GM18505 (cell line): ENCODE results near the gene NGEF.
A peak's percentile ranks its signal among the peaks of the same experiment; 100 is the strongest.
"Not testable (repeated sequence)": the region's sequence is repeated elsewhere in the genome, so short reads cannot be mapped to it uniquely, and the experiment has no call there.

Experiments used
- ATAC-seq: cut with Tn5 transposase; IDR thresholded peaks from one replicate; pipeline ENCODE4 v1.9.1; 2021; ENCODE audit not compliant: unreplicated experiment
- POLR2A ChIP-seq: IDR thresholded peaks from 4 replicates; pipeline ENCODE4 v1.6.1; 2011; ENCODE audit warnings: borderline replicate concordance; ENCODE audit not compliant: insufficient read depth, insufficient read length; ENCODE audit errors: extremely low read depth

NGEF gene, protein sequence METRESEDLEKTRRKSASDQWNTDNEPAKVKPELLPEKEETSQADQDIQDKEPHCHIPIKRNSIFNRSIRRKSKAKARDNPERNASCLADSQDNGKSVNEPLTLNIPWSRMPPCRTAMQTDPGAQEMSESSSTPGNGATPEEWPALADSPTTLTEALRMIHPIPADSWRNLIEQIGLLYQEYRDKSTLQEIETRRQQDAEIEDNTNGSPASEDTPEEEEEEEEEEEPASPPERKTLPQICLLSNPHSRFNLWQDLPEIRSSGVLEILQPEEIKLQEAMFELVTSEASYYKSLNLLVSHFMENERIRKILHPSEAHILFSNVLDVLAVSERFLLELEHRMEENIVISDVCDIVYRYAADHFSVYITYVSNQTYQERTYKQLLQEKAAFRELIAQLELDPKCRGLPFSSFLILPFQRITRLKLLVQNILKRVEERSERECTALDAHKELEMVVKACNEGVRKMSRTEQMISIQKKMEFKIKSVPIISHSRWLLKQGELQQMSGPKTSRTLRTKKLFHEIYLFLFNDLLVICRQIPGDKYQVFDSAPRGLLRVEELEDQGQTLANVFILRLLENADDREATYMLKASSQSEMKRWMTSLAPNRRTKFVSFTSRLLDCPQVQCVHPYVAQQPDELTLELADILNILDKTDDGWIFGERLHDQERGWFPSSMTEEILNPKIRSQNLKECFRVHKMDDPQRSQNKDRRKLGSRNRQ

DNA sequence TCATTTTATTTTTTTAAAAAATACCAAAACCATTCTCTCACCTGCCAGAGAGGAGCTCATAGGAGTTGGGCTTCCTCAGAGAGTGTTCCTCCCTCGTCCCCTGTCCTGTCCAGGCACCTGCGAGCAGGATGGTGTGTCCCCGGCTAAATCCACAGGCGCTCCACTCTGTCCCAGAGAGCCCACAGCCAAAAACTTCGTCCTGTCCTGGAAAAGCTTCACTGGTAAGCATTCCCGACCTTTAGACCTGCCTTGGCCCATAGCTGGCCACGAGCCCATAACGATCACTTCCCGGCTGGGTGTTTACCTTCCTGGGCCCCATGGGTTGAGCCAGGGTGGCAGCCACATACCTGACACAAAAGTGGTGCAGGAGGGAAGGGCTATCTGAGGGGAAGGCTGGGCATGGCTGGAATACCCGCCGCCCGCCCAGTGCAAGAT, at the start of gene NGEF:
NGEF (minus strand) TSS at position 230 of the 435 bp plus-strand sequence. CDS start 38,366 bp downstream, outside the sequence.
- ATAC-seq = no peak
- TF ChIP-seq POLR2A = no peak

DNA sequence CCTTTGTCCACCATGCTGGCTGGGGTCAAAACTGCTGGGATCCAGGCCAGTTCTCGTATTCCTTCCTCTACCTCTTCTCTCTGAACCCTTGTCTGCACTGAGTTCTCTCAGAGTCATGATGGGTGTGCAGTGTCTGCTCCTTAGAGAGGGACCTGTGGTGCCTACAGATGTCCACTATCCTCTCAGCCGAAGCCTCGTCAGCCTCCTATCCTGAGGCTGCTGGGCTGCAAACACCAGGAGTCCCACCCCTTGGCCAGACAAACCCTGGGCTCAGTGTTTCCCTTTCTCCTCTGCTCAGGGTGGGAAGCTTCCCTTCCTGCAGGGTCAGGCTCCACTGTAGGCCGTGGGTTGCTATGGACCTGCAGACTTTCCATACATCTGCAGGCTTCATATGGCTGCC, 49.4 kb upstream of the NGEF start:
- TF ChIP-seq POLR2A = no peak
- ATAC-seq = no peak

DNA sequence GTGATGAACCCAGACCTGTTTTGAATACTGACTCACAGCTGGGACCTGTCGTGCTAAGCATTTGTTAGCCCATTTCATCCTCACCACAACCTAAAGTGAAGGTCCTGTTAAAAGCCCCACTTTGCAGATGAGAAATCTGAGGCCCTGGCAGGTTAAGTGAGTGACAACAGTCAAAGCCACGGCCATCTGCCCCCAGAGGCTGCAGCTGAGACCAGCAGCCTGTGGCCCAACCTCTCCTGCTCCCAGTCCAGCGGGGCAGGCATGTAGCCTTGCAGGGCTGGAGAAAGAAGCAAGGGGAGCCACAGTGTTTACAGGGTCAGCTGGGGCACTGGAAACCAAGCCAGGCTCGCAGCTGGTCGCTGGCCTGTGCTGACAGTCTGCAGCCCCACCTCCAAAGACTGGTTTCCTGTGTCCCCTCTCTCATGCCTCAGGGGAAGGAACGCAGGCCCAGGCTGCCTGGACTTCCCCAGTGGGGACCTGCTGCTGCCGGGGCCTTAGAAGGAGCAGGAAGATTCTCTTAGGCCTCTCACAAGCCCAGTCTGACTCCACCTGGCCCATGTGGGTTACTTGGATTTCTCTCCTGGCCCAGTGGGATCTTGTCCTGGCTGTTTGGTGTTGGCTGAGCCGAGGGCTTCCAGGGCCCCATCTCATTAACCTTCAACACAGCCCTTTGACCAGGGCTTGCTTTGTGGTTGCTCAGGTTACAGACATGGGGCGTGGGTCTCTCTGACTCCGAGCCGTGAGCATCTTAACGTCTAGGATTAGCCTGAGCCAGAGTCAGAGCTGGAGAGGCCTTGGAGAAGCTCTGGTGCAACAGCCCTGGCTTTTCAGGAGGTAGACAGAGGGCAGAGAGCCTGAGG, 48.8 kb upstream of the NGEF start:
- no peak for ATAC-seq
- TF ChIP-seq POLR2A = no peak

DNA sequence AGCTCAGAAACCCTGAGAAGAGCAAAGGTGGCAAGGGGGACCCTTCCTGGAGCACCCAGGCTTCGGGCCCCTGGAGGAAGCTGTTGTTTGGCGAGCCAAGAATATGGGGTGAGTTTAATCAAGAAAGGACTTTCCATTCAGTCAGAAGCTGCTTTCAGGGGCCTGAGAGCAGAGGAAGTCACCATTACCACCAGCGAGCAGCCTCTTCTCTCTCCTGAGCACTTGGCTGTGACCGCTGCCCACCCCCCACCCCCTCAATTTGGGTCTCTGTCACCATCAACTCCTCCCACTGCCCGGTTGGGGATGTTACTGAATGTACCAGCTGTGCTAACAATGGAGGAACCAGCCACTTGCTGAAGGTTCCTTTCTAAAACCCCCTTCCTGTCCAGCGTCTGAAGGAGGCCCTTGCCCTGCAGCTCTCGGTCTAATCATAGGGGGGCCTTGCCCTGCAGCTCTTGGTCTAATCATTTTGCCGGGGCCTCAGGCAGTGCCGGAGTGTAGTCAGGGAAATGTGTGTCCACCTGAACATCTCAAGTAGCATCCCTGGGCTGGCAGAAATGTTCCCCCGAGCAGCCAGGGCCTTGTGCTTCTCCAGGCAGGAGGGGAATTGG, 48.0 kb upstream of the NGEF start:
- ATAC-seq = no peak
- peak; percentile 71 for TF ChIP-seq POLR2A

DNA sequence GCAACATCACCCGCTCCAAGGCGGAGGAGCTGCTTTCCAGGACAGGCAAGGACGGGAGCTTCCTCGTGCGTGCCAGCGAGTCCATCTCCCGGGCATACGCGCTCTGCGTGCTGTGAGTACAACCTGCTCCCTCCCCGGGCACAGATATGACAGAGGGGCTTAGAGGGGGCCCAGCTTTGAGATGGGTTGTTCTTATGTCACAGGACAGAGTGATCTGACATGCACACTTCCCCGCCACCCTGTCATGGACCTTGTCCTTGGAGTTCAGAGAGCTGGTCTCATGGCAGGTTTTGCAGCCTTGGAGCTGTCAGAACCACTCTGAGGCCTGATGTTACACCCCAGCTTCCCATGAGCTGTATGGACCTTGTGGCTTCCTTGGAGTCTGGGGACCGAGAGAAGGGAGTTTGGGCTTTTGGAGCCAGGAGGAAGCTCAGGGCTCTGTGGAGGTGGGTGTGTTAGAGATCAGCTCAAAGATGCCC, 47.5 kb upstream of the NGEF start:
- ATAC-seq = no peak

DNA sequence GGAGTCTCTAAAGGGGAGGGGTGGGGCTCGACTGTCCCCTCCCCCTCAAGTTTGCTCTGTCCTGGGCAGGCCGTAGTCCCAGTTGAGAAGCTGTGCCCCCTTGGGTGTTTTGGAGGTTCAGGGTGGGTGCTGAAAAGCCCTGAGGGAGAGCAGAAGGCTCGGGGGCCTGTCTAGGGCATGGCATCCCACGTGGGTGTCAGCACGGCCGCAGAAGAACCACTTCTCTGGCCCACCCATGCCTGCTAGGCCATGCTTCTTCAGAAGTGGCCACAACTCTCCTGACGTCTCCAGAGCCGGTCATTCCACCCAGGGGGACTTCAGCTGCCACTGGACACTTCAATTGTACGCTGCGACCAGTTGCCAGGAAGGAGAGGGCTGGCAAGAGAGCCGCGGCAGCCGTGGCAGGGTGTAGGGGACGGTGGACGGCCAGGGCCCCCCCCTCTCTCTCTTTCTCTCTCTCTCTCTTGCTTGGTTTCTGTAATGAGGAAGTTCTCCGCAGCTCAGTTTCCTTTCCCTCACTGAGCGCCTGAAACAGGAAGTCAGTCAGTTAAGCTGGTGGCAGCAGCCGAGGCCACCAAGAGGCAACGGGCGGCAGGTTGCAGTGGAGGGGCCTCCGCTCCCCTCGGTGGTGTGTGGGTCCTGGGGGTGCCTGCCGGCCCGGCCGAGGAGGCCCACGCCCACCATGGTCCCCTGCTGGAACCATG, 46.9 kb upstream of the NGEF start, which contains the start of gene INPP5D:
INPP5D (plus strand) TSS at position 546 of the 704 bp plus-strand sequence; CDS start at position 683, 137 bp downstream.
- TF ChIP-seq POLR2A = peak; percentile 96
- no peak for ATAC-seq

More for the DNA sequence above, 47.5 kb upstream of the NGEF start:
- TF ChIP-seq POLR2A = no peak

DNA sequence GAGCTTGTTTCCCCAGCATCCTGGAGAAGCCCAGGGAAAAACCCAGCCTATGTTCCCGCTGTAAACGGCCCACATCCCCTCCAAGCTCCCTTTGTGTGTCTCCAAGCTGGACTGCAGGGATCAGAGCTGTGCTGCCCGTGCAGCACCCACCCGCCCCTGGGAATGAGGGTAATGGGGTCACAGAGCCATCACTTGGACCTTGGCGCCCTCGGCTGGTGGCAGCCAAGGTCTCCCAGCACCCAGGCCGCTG, 46.4 kb upstream of the NGEF start:
- no peak for TF ChIP-seq POLR2A
- ATAC-seq = no peak

DNA sequence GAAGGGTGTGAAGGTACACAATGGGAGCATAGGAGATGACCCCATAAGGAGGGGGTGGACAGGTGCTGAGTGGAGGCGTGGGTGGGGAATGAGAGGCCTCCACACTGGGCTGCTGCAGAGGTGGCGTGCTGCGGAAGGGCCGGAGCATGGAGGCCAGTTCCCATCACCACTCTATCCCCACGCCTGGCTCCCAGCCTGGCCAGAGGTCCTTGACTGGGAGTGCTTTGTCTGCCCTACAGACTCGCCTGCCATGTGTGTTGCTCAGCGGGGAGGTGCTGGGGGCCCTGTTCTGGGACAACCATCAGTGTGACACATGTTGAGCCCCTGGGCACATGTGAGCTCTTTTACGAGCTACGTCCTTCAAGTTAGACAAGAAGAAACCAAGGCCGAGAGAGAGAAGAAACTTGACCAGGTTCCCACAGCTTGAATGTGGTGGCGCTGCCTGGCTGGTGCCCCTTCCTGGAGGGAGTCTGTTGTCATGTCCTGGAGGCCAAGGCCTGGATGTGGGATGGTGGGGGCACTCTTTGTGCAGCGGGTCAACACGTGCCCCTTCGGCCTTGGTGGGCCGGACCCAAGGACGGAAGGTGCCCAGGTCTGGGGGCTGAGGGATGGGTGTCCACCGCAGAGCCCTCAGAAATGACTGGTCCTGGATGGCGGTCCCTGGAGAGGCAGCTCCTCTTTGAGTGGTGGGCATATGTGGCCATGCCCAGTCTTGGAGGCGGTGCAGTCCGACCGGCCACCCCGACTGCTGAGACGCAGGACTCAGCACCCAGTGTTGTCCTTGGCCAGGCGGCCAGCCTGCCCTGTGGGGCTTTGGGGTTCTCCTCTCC, 45.9 kb upstream of the NGEF start:
- TF ChIP-seq POLR2A = no peak
- no peak for ATAC-seq

DNA sequence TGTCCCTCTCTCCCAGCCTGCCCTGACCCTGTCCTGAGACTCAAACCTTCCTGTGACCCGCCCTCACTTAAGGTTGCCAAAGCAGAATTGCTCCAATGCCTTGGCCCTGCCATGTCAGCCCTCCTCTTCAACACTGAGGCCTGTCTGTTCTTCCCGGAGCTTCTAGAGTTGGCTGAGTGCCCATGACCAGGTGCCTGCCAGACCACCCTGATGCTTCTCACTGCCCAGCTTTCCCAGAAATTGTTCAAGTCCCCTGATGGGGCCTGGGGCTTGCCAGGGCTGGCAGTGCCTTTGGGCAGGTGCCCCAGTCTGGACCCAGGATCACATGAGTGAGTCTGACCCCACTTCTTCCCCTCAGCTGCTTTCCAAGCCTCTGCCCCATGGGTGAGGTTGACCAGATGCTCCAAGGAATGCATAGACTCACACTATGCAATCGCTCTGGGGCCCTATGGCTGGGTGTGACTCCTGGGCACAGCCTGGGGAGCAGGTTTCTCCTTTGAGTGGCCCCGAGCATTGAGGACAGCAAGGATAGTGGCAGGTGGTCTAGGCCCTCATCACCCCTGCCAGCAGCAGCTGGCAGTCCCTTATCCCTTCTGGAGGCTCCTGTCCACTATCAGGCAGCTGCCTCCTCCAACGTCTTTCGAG, 44.0 kb upstream of the NGEF start:
- ATAC-seq = no peak
- no peak for TF ChIP-seq POLR2A

DNA sequence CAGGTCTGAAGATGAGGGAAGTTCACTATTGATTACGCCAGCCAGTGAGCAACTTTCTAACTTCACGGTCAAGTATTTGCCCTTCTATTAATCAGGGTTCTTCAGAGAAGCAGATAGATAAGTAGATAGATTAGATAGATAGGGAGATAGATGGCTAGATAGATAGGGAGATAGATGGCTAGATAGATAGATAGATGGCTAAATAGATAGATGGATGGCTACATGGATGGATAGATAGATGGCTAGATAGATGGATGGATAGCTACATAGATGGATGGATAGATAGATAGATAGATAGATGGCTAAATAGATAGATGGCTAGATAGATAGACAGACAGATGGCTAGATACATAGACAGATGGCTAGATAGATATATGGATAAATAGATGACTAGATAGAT, 42.3 kb upstream of the NGEF start:
- TF ChIP-seq POLR2A = no peak
- ATAC-seq = no peak

DNA sequence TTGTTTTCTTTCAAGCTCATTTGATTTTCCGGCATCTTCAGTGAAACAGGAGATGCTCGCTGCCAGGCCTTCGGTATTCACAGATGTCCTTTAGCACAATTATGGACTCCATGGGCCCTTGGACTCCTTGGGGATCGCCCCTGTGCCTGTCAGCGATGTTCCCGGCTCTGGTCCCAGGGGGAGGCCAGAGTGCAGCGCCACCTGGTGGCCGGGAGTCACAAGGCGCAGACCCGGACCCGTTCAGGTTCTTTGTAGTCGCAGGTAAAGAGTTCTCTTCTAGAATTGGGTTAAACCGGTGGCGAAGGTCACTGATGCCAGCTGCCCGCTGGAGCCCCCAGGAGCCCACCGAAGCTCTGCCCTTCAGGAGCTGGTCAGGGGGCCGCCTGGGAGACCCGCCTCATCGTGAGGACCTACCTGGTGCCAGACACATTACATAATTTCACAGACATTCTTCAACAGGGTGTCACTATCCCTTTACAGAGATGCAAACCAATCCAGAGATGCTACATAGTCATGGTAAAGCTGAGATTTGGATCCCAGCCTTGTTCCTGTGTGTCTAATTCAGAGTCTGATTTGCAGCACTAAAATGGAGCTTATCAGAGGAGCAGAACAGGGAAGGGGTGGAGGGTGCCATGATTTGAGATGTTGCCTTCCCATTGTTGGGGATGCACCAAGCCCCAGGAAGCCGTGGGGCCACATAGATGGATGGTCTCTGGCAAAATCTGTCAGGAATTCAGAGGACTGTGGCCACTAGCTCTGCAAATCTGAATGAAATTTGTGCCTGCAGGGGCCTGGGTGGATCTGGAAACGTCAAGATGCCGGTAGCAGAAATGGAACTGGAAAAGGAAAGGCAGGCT, 41.1 kb upstream of the NGEF start:
- ATAC-seq = no peak
- no peak for TF ChIP-seq POLR2A

DNA sequence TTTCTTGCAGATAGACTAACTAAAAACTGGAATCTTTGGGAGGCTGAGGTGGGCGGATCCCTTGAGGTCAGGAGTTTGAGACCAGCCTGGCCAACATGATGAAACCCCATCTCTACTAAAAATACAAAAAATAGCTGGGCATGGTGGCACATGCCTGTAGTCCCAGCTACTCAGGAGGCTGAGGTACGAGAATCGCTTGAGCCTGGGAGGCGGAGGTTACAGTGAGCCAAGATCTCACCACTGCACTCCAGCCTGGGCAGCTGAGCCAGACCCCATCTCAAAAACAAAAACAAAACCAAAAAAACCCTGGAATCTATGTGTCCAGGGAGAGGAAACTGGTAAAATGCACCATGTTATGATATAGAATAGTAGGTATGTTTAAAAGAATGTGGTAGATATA, 39.5 kb upstream of the NGEF start:
- ATAC-seq = not testable (repeated sequence)
